GM12891 (cell line): ENCODE data around the gene FOXN3.

ENCODE experiments used
- PAX5 ChIP-seq: IDR thresholded peaks from 2 replicates; pipeline ENCODE4 v1.6.1; 2011; ENCODE audit warnings: low read length, moderate library complexity, mild to moderate bottlenecking; ENCODE audit not compliant: insufficient read depth, severe bottlenecking
- POLR2A ChIP-seq: IDR thresholded peaks from 2 replicates; pipeline ENCODE4 v1.6.1; 2011; ENCODE audit warnings: low read depth, low read length, control low read depth
- POLR2AphosphoS5 ChIP-seq: IDR thresholded peaks from 2 replicates; pipeline ENCODE4 v1.6.1; 2011; ENCODE audit warnings: low read depth, low read length, control low read depth
- POU2F2 ChIP-seq: IDR thresholded peaks from 2 replicates; pipeline ENCODE4 v1.6.1; 2011; ENCODE audit warnings: low read depth, mild to moderate bottlenecking, control low read depth, low read length, moderate library complexity
- SPI1 ChIP-seq: IDR thresholded peaks from 2 replicates; pipeline ENCODE4 v1.6.1; 2011; ENCODE audit warnings: low read depth, low read length, control low read depth
- TAF1 ChIP-seq: IDR thresholded peaks from 2 replicates; pipeline ENCODE4 v1.6.1; 2011; ENCODE audit warnings: low read depth, low read length, control low read depth

DNA sequence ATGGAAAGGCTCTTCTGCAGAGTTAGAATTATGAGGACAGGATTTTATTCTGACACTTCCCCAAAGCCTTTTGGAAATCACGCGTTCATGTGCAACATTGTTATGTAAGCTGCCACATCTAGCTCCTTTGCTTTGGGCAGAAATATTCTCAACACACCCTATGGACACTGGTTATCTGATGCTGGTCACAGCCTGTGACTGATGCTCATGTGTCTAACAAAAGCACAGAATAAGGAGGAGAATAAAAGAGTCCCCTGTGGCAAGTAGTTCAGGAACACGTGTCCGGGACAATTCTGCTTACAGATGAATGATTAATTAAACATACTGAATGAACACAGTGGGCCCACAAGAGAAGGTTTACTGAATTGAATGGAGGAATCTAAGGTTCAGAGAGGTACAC lies 22.1 kb downstream of the FOXN3 start:
- TF ChIP-seq POU2F2: no peak
- no peak for TF ChIP-seq POLR2A
- TF ChIP-seq TAF1: no peak
- no peak for TF ChIP-seq SPI1
- TF ChIP-seq POLR2AphosphoS5: no peak
- TF ChIP-seq PAX5: no peak
